HEK293 (cell line): ENCODE results near the gene CD37.

Source experiments
- BCL11B ChIP-seq: fragments of 450-650 bp; formaldehyde crosslinking; IDR thresholded peaks from 2 replicates; pipeline ENCODE4 v1.5.1; 2016; ENCODE audit warnings: low read depth, missing biosample characterization, missing genetic modification characterization
- GFI1B ChIP-seq: fragments of 450-650 bp; formaldehyde crosslinking; IDR thresholded peaks from 2 replicates; pipeline ENCODE4 v1.5.1; 2016; ENCODE audit warnings: missing biosample characterization, missing genetic modification characterization
- GLIS1 ChIP-seq: fragments of 450-650 bp; formaldehyde crosslinking; IDR thresholded peaks from 2 replicates; pipeline ENCODE4 v1.5.1; 2016; ENCODE audit warnings: missing biosample characterization, missing genetic modification characterization
- KLF8 ChIP-seq: fragments of 450-650 bp; formaldehyde crosslinking; IDR thresholded peaks from 2 replicates; pipeline ENCODE4 v1.5.1; 2016; ENCODE audit warnings: missing biosample characterization, missing genetic modification characterization
- ZBTB20 ChIP-seq: fragments of 450-650 bp; formaldehyde crosslinking; IDR thresholded peaks from 2 replicates; pipeline ENCODE4 v1.5.1; 2016; ENCODE audit warnings: missing biosample characterization, missing genetic modification characterization
- ZBTB48 ChIP-seq: fragments of 450-650 bp; formaldehyde crosslinking; IDR thresholded peaks from 2 replicates; pipeline ENCODE4 v1.5.1; 2016; ENCODE audit warnings: missing biosample characterization, missing genetic modification characterization
- ZBTB8A ChIP-seq: fragments of 450-650 bp; formaldehyde crosslinking; IDR thresholded peaks from 2 replicates; pipeline ENCODE4 v1.5.1; 2016; ENCODE audit warnings: missing biosample characterization, missing genetic modification characterization
- ZNF112 ChIP-seq: fragments of 450-650 bp; formaldehyde crosslinking; IDR thresholded peaks from 2 replicates; pipeline ENCODE4 v1.5.0; 2017; ENCODE audit warnings: missing biosample characterization, missing genetic modification characterization
- ZNF133 ChIP-seq: fragments of 450-650 bp; formaldehyde crosslinking; IDR thresholded peaks from 2 replicates; pipeline ENCODE4 v1.5.1; 2016; ENCODE audit warnings: missing biosample characterization, missing genetic modification characterization
- ZNF138 ChIP-seq: fragments of 450-650 bp; formaldehyde crosslinking; IDR thresholded peaks from 2 replicates; pipeline ENCODE4 v1.5.1; 2016; ENCODE audit warnings: missing biosample characterization, missing genetic modification characterization, borderline replicate concordance
- ZNF202 ChIP-seq: fragments of 450-650 bp; formaldehyde crosslinking; IDR thresholded peaks from 2 replicates; pipeline ENCODE4 v1.5.1; 2016; ENCODE audit warnings: missing biosample characterization, missing genetic modification characterization, borderline replicate concordance
- ZNF214 ChIP-seq: fragments of 450-650 bp; formaldehyde crosslinking; IDR thresholded peaks from 2 replicates; pipeline ENCODE4 v1.5.1; 2017; ENCODE audit warnings: missing biosample characterization, mild to moderate bottlenecking, missing genetic modification characterization, borderline replicate concordance
- ZNF274 ChIP-seq, 2 experiments: fragments of 200-500 bp in 1 of 2; fragments of 450-650 bp in 1 of 2; sonication (Bioruptor generic) in 1 of 2; formaldehyde crosslinking in 1 of 2; IDR thresholded peaks; 2 replicates each; pipeline versions ENCODE4 v1.5.1 to v1.6.1; 2014 to 2016; ENCODE audit warnings: borderline replicate concordance in 1 of 2, inconsistent platforms in 1 of 2, low read length in 1 of 2, missing biosample characterization in 1 of 2, missing genetic modification characterization in 1 of 2
- ZNF324 ChIP-seq: fragments of 450-650 bp; formaldehyde crosslinking; IDR thresholded peaks from 2 replicates; pipeline ENCODE4 v1.5.1; 2016; ENCODE audit warnings: missing biosample characterization, missing genetic modification characterization
- ZNF398 ChIP-seq: fragments of 450-650 bp; formaldehyde crosslinking; IDR thresholded peaks from 2 replicates; pipeline ENCODE4 v1.5.1; 2017; ENCODE audit warnings: missing biosample characterization, missing genetic modification characterization
- ZNF501 ChIP-seq: fragments of 450-650 bp; formaldehyde crosslinking; IDR thresholded peaks from 2 replicates; pipeline ENCODE4 v1.5.1; 2016; ENCODE audit warnings: missing biosample characterization, missing genetic modification characterization
- ZNF530 ChIP-seq: fragments of 450-650 bp; formaldehyde crosslinking; IDR thresholded peaks from 2 replicates; pipeline ENCODE4 v1.5.1; 2016; ENCODE audit warnings: low read depth, missing biosample characterization, missing genetic modification characterization
- ZNF660 ChIP-seq: fragments of 450-650 bp; IDR thresholded peaks from 2 replicates; pipeline ENCODE4 v1.5.1; 2018; ENCODE audit warnings: missing biosample characterization, mild to moderate bottlenecking, missing genetic modification characterization
- ZNF777 ChIP-seq: fragments of 450-650 bp; formaldehyde crosslinking; IDR thresholded peaks from 2 replicates; pipeline ENCODE4 v1.5.1; 2017; ENCODE audit warnings: missing biosample characterization, missing genetic modification characterization, borderline replicate concordance
- ZNF791 ChIP-seq: fragments of 450-650 bp; formaldehyde crosslinking; IDR thresholded peaks from 2 replicates; pipeline ENCODE4 v1.5.1; 2016; ENCODE audit warnings: missing biosample characterization, missing genetic modification characterization
- ZSCAN30 ChIP-seq: fragments of 450-650 bp; IDR thresholded peaks from 2 replicates; pipeline ENCODE4 v1.5.1; 2018; ENCODE audit warnings: missing biosample characterization, mild to moderate bottlenecking, missing genetic modification characterization, moderate library complexity
- ZSCAN4 ChIP-seq: fragments of 450-650 bp; formaldehyde crosslinking; IDR thresholded peaks from 2 replicates; pipeline ENCODE4 v1.5.1; 2017; ENCODE audit warnings: missing biosample characterization, missing genetic modification characterization
- TF ChIP-seq, protein P1 (sequence below): fragments of 450-650 bp; formaldehyde crosslinking; IDR thresholded peaks from 2 replicates; pipeline ENCODE4 v1.5.1; 2016; ENCODE audit warnings: missing biosample characterization, missing genetic modification characterization
- TF ChIP-seq, protein P2 (sequence below): fragments of 450-650 bp; formaldehyde crosslinking; IDR thresholded peaks from 2 replicates; pipeline ENCODE4 v1.5.1; 2016; ENCODE audit warnings: missing biosample characterization, missing genetic modification characterization
- TF ChIP-seq, protein P3 (sequence below): fragments of 450-650 bp; formaldehyde crosslinking; IDR thresholded peaks from 2 replicates; pipeline ENCODE4 v1.5.1; 2017; ENCODE audit warnings: missing biosample characterization, mild to moderate bottlenecking, missing genetic modification characterization, moderate library complexity

Gene CD37

DNA sequence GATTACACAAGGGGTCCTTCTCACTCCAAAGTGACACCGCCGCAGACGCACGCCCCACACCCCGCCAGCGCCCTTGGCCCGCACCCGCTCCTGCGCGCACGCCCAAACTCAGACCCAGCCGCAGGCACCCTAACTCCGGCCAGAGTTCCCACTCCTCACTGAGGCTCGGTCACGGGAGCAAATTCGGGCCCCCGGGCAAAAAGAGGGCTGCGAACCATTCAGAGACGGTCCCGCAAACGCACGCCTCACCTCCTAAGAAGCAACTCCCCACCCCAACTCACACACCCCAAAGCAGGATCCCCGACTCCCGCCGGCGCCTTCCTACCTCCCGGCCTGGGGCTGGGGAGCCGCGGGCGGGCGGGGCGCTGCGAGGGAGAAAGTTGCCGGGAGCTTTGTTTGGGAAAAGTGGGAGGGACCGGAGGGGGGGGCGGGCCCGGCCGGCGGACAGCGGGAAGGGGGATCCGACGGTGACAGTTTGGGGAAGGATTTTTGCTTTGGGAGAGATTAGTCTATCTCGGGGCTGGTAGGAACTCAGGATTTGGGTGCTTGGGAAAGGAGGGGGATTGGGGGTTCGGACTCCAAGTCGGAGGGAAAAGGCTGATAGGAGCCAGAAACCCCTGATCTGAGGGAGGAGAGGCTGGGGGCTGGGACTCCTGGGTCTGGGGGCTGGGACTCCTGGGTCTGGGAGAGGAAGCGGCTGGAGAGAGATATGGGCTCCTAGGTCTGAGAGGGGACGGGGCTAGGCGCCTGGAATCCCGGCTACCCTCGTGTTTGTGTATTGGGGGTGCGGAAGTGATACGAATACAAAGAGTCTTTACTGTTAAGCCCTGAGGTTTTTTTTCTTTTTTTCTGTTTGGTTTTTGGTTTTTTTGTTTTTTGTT is 27.1 kb downstream of the CD37 start, which contains the start of gene TEAD2 (continued):
- TF ChIP-seq ZSCAN4 (tag by site-specific recombination) (no peak; the same call in 1 of the 2 replicates), ZNF501 (tag by site-specific recombination) (0 out of 2 replicates have a peak, but pooled peaks have one; percentile 26), ZNF530 (tag by site-specific recombination) (no peak), GLIS1 (tag by site-specific recombination) (peak; percentile 84), ZNF202 (tag by site-specific recombination) (no peak), BCL11B (tag by site-specific recombination) (peak; percentile 43; the same call in 1 of the 2 replicates), ZBTB48 (tag by site-specific recombination) (peak; percentile 83), ZBTB20 (tag by site-specific recombination) (peak; percentile 58; the same call in 1 of the 2 replicates), ZNF398 (tag by site-specific recombination) (peak; percentile 47), ZSCAN30 (tag by site-specific recombination) (no peak; the same call in 1 of the 2 replicates), ZNF138 (tag by site-specific recombination) (no peak), ZNF112 (tag by site-specific recombination) (no peak), ZNF660 (tag by site-specific recombination) (no peak), ZBTB8A (tag by site-specific recombination) (peak; percentile 90), ZNF777 (tag by site-specific recombination) (no peak), ZNF791 (tag by site-specific recombination) (no peak), GFI1B (no peak), ZNF274 (IDR thresholded peaks at IDR 0.05; ENCODE audit: low read length) (no peak), ZNF274 (tag by site-specific recombination; IDR thresholded peaks at IDR 0.05; ENCODE audit: borderline replicate concordance) (no peak), KLF8 (tag by site-specific recombination) (no peak; the same call in 1 of the 2 replicates), ZNF133 (tag by site-specific recombination) (no peak), ZNF214 (no peak), ZNF324 (no peak)
- TF ChIP-seq, protein P1, sequence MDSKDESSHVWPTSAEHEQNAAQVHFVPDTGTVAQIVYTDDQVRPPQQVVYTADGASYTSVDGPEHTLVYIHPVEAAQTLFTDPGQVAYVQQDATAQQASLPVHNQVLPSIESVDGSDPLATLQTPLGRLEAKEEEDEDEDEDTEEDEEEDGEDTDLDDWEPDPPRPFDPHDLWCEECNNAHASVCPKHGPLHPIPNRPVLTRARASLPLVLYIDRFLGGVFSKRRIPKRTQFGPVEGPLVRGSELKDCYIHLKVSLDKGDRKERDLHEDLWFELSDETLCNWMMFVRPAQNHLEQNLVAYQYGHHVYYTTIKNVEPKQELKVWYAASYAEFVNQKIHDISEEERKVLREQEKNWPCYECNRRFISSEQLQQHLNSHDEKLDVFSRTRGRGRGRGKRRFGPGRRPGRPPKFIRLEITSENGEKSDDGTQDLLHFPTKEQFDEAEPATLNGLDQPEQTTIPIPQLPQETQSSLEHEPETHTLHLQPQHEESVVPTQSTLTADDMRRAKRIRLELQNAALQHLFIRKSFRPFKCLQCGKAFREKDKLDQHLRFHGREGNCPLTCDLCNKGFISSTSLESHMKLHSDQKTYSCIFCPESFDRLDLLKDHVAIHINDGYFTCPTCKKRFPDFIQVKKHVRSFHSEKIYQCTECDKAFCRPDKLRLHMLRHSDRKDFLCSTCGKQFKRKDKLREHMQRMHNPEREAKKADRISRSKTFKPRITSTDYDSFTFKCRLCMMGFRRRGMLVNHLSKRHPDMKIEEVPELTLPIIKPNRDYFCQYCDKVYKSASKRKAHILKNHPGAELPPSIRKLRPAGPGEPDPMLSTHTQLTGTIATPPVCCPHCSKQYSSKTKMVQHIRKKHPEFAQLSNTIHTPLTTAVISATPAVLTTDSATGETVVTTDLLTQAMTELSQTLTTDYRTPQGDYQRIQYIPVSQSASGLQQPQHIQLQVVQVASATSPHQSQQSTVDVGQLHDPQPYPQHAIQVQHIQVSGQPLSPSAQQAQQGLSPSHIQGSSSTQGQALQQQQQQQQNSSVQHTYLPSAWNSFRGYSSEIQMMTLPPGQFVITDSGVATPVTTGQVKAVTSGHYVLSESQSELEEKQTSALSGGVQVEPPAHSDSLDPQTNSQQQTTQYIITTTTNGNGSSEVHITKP (tag by site-specific recombination) = peak; percentile 61; the same call in 1 of the 2 replicates
- TF ChIP-seq, protein P2, sequence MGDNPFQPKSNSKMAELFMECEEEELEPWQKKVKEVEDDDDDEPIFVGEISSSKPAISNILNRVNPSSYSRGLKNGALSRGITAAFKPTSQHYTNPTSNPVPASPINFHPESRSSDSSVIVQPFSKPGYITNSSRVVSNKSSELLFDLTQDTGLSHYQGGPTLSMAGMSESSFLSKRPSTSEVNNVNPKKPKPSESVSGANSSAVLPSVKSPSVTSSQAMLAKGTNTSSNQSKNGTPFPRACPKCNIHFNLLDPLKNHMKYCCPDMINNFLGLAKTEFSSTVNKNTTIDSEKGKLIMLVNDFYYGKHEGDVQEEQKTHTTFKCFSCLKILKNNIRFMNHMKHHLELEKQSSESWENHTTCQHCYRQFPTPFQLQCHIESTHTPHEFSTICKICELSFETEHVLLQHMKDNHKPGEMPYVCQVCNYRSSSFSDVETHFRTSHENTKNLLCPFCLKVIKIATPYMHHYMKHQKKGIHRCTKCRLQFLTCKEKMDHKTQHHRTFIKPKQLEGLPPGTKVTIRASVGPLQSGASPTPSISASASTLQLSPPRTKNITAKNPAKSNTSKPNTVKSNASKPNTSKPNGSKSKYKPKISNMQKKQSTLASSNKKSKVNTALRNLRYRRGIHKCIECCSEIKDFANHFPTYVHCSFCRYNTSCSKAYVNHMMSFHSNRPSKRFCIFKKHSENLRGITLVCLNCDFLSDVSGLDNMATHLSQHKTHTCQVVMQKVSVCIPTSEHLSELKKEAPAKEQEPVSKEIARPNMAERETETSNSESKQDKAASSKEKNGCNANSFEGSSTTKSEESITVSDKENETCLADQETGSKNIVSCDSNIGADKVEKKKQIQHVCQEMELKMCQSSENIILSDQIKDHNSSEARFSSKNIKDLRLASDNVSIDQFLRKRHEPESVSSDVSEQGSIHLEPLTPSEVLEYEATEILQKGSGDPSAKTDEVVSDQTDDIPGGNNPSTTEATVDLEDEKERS (tag by site-specific recombination) = no peak
- TF ChIP-seq, protein P3, sequence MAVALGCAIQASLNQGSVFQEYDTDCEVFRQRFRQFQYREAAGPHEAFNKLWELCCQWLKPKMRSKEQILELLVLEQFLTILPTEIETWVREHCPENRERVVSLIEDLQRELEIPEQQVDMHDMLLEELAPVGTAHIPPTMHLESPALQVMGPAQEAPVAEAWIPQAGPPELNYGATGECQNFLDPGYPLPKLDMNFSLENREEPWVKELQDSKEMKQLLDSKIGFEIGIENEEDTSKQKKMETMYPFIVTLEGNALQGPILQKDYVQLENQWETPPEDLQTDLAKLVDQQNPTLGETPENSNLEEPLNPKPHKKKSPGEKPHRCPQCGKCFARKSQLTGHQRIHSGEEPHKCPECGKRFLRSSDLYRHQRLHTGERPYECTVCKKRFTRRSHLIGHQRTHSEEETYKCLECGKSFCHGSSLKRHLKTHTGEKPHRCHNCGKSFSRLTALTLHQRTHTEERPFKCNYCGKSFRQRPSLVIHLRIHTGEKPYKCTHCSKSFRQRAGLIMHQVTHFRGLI (tag by site-specific recombination) = peak; percentile 25; the same call in 1 of the 2 replicates
